GM19328 (cell line): Measurements from ENCODE around the gene PTBP2.

ENCODE experiments used
- ATAC-seq: cut with Tn5 transposase; IDR thresholded peaks from one replicate; pipeline ENCODE4 v1.9.1; 2021; ENCODE audit warnings: mild to moderate bottlenecking, moderate library complexity; ENCODE audit not compliant: unreplicated experiment

PTBP2 gene

GRCh38 chr1:96721416-96722160 lies at the start of gene PTBP2:
TSS of gene PTBP2 (plus strand) at chr1:96721784. CDS start at chr1:96721865, 81 bp downstream.
- peak; percentile 93 for ATAC-seq

- no peak for ATAC-seq
These were observed 46.7 kb upstream of the PTBP2 start for GRCh38 chr1:96674915-96675314.

DNA sequence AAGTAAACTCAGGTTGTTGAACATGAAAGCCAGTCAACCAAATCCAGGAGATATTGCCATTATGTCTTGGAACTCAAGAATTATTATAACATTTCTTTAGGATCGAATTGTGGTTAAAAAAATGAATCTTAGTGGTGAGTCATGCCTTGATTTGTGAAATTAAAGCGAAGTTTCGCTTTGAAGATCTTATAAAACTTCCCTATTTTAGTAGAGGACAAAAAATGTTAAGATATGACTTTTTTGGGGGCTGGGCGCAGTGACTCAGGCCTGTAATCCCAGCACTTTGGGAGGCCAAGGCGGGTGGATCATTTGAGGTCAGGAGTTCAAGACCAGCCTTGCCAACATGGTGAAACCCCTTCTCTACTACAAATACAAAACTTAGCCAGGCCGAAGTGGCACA lies 39.5 kb upstream of the PTBP2 start:
- no peak for ATAC-seq

DNA sequence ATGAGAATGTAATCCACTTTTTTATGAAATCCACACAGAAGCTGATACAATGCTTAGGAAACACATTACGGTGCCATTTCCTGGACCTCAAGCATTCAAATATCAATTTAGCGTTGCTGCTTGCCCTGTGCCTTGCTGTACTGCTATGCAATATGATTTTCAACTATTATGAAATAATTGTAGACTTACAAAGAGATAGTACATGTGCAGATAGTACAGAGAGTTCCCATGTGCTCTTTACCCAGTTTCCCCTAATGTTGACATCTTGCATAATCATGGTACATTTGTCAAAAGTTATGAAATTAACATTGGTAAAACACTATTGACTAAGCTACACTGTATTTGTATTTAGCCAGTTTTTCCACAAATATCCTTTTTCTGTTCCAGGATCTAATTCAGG lies 37.7 kb upstream of the PTBP2 start:
- no peak for ATAC-seq

GRCh38 chr1:96684744-96685143 lies 36.8 kb upstream of the PTBP2 start:
- ATAC-seq: no peak

- ATAC-seq: no peak
These were observed 32.8 kb upstream of the PTBP2 start for GRCh38 chr1:96688767-96689166.

DNA sequence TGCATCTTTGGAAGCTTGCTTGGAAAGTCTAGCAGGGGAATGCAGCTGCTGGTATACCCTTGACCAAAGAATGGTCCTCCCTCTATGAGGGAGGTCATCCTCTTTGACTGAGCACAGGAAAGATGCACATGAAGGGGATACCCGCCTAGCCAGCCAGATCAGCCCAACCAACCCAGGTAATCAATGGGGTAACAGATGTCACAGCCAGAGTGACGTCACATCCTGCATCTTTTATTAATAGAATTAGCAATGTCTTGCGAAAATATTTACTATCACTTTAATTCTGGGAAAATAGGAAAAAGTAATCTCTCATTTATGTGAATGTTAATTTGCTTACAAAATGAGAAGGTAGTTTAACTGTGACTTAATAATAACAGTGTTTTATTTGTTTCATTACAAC lies 25.6 kb upstream of the PTBP2 start:
- ATAC-seq: no peak

DNA sequence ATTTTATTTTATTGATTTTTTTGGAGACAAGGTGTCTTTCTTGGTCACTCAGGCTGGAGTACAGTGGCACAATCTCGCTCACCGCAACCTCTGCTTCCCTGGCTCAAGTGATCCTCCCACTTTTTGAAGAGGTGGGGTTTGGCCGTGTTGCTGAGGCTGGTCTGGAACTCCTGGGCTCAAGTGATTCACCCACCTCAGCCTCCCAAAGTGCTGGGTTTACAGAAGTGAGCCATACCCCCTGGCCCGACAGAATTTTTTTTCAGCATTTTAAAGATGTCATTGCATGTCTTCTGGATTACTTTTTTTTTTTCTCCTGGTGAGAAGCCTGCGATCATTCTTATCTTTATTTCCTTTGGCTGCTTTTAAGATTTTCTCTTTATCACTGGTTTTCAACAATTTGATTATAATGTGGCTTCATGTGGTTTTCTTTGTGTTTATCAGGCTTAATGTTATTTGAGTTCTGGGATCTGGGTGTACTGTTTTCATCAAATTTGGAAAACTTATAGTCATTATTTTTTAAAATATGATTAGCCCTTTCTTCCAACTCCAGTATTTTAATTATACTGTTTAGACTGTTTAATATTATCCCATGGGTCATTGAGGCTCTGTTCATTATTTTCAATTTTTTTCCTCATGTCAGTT lies 23.1 kb upstream of the PTBP2 start:
- ATAC-seq: no peak

DNA sequence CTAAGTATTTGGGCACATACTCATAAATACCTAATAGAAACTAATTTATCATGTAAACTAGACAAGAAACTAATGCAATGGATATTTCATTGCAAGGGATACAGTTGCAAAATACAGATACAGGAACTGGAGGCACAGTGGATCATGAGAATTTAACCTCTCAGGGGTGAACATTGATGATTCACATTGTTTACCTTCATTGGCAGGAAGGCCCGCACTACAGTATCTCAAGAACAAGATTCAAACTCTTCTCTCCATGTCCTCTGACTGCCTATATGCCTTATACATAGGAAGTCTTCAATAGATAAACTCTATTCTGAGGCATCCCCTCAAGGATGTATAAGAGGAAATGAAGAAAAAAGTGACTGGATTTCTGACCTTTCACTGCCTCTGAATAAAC lies 18.4 kb upstream of the PTBP2 start:
- ATAC-seq: no peak

- no peak for ATAC-seq
These were observed 14.6 kb upstream of the PTBP2 start for GRCh38 chr1:96707023-96707422.

DNA sequence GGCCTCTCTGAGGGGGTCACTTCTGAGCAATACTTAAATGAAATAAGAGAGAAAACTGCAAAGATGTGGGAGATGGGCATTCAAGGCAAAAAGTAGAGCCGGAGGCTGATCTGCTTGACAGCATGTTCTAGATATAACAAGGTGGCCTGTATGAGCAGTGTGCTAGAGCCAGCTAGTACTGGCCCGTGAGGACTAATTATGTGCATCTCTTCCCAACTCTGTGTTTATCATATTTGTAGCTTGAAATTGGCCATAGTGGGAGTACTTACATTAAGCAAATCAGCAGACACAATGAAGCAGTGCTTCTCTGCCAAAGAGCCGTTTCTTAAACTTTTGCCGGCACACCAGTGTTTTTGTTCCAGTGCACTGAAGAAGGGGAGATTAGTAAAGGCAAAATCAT lies 13.1 kb upstream of the PTBP2 start:
- no peak for ATAC-seq

GRCh38 chr1:96710708-96711477 lies 10.7 kb upstream of the PTBP2 start:
- no peak for ATAC-seq

GRCh38 chr1:96713649-96714048 lies 7.9 kb upstream of the PTBP2 start:
- ATAC-seq: no peak

DNA sequence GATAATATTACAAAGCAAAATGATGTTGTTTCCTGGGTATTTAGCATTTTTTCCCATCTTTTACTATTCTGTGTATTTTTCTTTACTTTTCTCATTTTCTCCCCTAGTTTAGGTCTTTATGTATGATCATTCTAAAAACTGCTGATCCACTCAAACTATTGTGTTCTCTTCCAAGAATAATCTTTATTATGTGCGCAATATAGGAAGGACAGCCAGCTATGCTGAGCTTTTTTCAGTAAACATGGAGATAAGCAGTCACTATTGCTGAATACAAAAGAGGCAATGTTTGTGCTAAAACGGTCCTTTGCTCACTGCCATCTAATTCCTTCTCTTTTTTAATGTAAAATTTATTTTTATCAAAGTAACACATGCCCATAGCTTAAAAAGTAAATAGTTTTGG lies 6.7 kb upstream of the PTBP2 start:
- ATAC-seq: no peak

DNA sequence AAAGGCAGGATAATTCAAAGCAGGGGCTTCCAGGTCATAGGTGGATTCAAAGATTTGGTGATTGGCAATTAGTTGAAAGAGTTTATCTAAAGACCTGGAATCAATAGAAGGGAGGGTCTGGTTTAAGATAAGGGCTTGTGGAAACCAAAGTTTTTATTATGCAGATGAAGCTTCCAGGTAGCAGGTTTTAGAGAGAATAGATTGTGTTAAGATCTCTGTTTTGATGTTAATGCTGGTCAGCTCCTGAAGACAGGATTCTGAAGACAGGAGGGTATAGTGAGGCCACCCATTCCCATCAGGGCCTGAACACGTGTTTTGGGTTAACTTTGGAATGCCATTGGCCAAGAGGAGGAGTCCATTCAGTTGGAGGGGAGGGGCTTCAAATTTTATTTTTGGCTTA lies 6.1 kb upstream of the PTBP2 start:
- ATAC-seq: no peak

- peak; percentile 0 for ATAC-seq
These were observed 550 bp upstream of the PTBP2 start for GRCh38 chr1:96721053-96721415.

DNA sequence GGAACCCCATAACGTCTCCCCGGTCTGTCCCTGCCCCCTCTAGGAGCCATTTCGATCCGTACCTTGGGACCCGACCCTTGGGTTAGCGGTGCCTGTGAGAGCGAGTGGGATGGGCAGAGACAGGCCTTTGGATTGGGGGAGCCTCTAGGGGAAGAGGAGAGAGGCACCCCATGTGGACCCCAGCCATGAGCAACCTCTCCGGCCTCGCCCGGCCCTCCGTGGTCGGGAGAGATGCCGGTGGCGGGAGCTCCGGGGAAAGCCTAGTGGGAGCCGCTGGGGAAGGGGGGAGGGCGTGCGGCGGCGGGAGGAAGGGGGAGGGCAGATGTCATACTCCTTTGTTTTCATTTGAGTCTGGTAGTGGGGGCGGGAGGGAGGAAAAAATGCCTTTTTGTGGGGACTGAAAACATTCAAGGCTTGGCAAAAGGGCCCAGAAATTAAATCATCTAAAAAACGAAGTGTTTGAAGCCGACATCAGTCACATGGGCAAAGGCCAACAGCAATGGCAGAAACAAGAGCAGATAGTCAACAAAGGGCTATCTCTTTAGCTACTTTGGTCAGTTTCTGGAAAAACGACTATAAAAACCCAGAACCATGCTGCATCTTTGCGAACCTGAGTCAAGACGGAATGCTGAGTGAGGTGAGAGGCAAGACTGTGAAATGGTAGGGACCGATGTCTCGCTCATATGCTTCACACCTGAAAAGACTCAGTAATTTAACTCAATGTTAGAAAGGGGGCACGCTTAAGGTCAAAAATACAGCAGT lies 758 bp downstream of the PTBP2 start:
- peak; percentile 47 for ATAC-seq

DNA sequence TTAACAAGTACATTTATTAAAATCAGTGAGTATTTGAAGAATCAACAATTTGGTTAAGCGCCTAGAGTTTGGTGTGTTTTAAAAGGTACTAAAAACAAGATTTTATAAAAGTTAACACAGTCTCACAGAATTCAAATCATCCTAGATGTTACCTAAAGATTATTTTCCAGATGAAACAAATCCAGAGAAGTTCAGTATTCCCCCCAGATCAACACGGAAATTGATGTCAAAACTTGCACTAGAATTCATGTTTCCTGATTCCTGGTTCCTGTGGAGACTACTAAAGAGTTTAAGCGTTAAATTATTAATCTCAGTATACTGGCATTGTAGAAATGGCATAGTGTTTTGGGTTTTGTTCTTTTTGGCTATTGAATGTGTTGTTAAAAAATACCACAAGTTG lies 1.4 kb downstream of the PTBP2 start:
- no peak for ATAC-seq

DNA sequence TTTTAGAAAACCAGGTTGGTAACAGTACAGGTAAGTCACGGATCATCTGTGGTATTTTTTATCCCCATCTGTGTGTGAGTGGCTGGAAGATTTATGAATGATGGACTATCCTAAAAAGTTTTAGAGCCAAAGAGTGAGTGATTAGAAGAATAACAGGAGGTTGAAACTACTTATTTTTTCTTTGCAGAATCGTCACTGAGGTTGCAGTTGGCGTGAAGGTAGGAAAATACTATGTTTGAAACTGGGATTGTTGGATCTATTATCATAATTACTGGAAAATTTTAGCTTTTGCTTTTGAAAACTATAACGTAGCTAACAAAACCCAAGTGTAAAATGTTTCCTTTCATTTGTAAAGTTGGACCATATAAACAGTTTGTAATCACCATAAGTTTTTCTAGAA lies 1.8 kb downstream of the PTBP2 start:
- no peak for ATAC-seq

- no peak for ATAC-seq
These were observed 2.4 kb downstream of the PTBP2 start for GRCh38 chr1:96723936-96724335.

- ATAC-seq: no peak
These were observed 6.3 kb downstream of the PTBP2 start for GRCh38 chr1:96727860-96728259.
